HG02623 (cell line): ENCODE measurements around the gene SEPHS1.
"Not testable (repeated sequence)": the region's sequence is repeated elsewhere in the genome, so short reads cannot be mapped to it uniquely, and the experiment has no call there.

Source experiments
- ATAC-seq: cut with Tn5 transposase; IDR thresholded peaks from one replicate; pipeline ENCODE4 v1.9.1; 2021; ENCODE audit warnings: moderate library complexity; ENCODE audit not compliant: unreplicated experiment

SEPHS1 gene

GRCh38 chr10:13348216-13349017, at the start of gene SEPHS1:
Gene SEPHS1 (minus strand): TSS chr10:13348293. CDS start chr10:13344950, 3,343 bp downstream.
- ATAC-seq = peak; percentile 53

GRCh38 chr10:13397052-13397451, 49.0 kb upstream of the SEPHS1 start:
- no peak for ATAC-seq

- ATAC-seq = no peak
These were observed 48.3 kb upstream of the SEPHS1 start for GRCh38 chr10:13396369-13396768.

GRCh38 chr10:13395540-13395939, 47.4 kb upstream of the SEPHS1 start:
- ATAC-seq = no peak

- no peak for ATAC-seq
These were observed 45.5 kb upstream of the SEPHS1 start for GRCh38 chr10:13393640-13394039.

- ATAC-seq = no peak
These were observed 44.6 kb upstream of the SEPHS1 start for GRCh38 chr10:13392701-13393100.

- ATAC-seq = no peak
These were observed 42.8 kb upstream of the SEPHS1 start for GRCh38 chr10:13390604-13391522.

GRCh38 chr10:13388478-13389230, 40.6 kb upstream of the SEPHS1 start:
- ATAC-seq = no peak

GRCh38 chr10:13386021-13386420, 37.9 kb upstream of the SEPHS1 start:
- ATAC-seq = no peak

GRCh38 chr10:13383399-13383761, 35.3 kb upstream of the SEPHS1 start:
- ATAC-seq = no peak

- no peak for ATAC-seq
These were observed 34.8 kb upstream of the SEPHS1 start for GRCh38 chr10:13382703-13383398.

- ATAC-seq = not testable (repeated sequence)
These were observed 31.0 kb upstream of the SEPHS1 start for GRCh38 chr10:13379061-13379460.

GRCh38 chr10:13376746-13377145, 28.7 kb upstream of the SEPHS1 start:
- ATAC-seq = no peak

- ATAC-seq = no peak
These were observed 28.2 kb upstream of the SEPHS1 start for GRCh38 chr10:13376297-13376696.

- ATAC-seq = no peak
These were observed 27.7 kb upstream of the SEPHS1 start for GRCh38 chr10:13375791-13376190.

- ATAC-seq = no peak
These were observed 25.6 kb upstream of the SEPHS1 start for GRCh38 chr10:13373644-13374043.

GRCh38 chr10:13372524-13372923, 24.4 kb upstream of the SEPHS1 start:
- ATAC-seq = no peak

GRCh38 chr10:13371897-13372470, 23.9 kb upstream of the SEPHS1 start:
- ATAC-seq = peak; percentile 79

- ATAC-seq = no peak
These were observed 18.8 kb upstream of the SEPHS1 start for GRCh38 chr10:13366891-13367290.

- ATAC-seq = no peak
These were observed 17.7 kb upstream of the SEPHS1 start for GRCh38 chr10:13365831-13366230.
